HepG2 (cell line): ENCODE measurements around the gene CADM3. TPM values are rescaled to one million over a fixed set of nuclear protein-coding genes. Genes with fewer than 3 reads are reported as not detected.

Experiments used
- ATAC-seq: fragments of 200-7000 bp; cut with Tn5 transposase; 3 replicates; pipeline ENCODE4 v1.9.1; 2020; ENCODE audit warnings: mild to moderate bottlenecking, moderate library complexity
- BruUV-seq: library from RNA; stranded (reverse); fragments of 400-500 nt; replicated peaks from 2 replicates; lab custom pipeline; 2021; lab: Mats Ljungman, UMichigan
- CTCF ChIA-PET: fragments of 300-600 bp; formaldehyde crosslinking; extraction: SDS; loops from one replicate; lab custom pipeline; 2021; ENCODE audit warnings: low total read pairs, inconsistent platforms, low intra/inter-chr PET ratio; lab: Yijun Ruan, JAX
- POLR2A ChIA-PET: fragments of 350-600 bp; sonication (Branson Sonifier 250); formaldehyde crosslinking; loops from one replicate; lab custom pipeline; 2020; ENCODE audit warnings: antibody characterized with exemption, inconsistent platforms; lab: Yijun Ruan, JAX
- DNase-seq: peaks from one replicate; pipeline ENCODE4 v3.0.0-alpha.2; 2015; ENCODE audit warnings: low spot score
- FAIRE-seq: peaks from 3 replicates; lab custom pipeline; 2011; peaks lifted over from hg19 to GRCh38; lab: Jason Lieb, UNC
- H2AFZ ChIP-seq: one replicate; pipeline ENCODE4 v1.6.1; 2011; ENCODE audit warnings: low read length, inconsistent platforms
- H3K27ac ChIP-seq: fragments of 300-600 bp; 3 replicates; pipeline ENCODE4 v1.8.0; 2011; ENCODE audit warnings: mixed run types, mild to moderate bottlenecking, mixed read lengths, low read length, inconsistent platforms; ENCODE audit not compliant: insufficient read depth; ENCODE audit errors: extremely low read length
- H3K27me3 ChIP-seq, 2 experiments: fragments of 200-600 bp in 1 of 2; 2 replicates in 1 of 2; 3 replicates in 1 of 2; pipeline versions ENCODE4 v1.6.0 to v1.8.0; 2011; ENCODE audit warnings: low read length in 2 of 2, mild to moderate bottlenecking in 2 of 2, moderate library complexity in 2 of 2, inconsistent platforms in 1 of 2; ENCODE audit not compliant: insufficient read depth in 2 of 2, control insufficient read depth in 1 of 2
- H3K36me3 ChIP-seq, 2 experiments: fragments of 200-600 bp in 1 of 2; replicated peaks in 1 of 2; 2 replicates in 1 of 2; 3 replicates in 1 of 2; pipeline versions ENCODE4 v1.5.1 to v1.8.0; 2011; ENCODE audit warnings: low read length in 2 of 2, inconsistent platforms in 1 of 2; ENCODE audit not compliant: insufficient read depth in 2 of 2, control insufficient read depth in 1 of 2
- H3K4me1 ChIP-seq: 2 replicates; pipeline ENCODE4 v1.5.1; 2012; ENCODE audit warnings: low read length, inconsistent platforms; ENCODE audit not compliant: insufficient read depth
- H3K4me2 ChIP-seq: 2 replicates; pipeline ENCODE4 v1.6.0; 2011; ENCODE audit warnings: low read depth, low read length, inconsistent platforms
- H3K4me3 ChIP-seq, 3 experiments: fragments of 200-600 bp in 1 of 3; sonication (generic), shearing (Covaris generic) in 1 of 3; replicated peaks in 1 of 3; 2 replicates each; pipeline ENCODE4 v1.5.1; 2011 to 2016; ENCODE audit warnings: low read length in 3 of 3, inconsistent platforms in 2 of 3, low read depth in 2 of 3, mild to moderate bottlenecking in 2 of 3, control low read depth in 1 of 3, mixed read lengths in 1 of 3; ENCODE audit not compliant: insufficient read depth in 1 of 3
- H3K79me2 ChIP-seq: one replicate; pipeline ENCODE4 v1.6.1; 2011; ENCODE audit warnings: low read length, inconsistent platforms; ENCODE audit not compliant: insufficient read depth
- H3K9ac ChIP-seq: 2 replicates; pipeline ENCODE4 v1.6.0; 2011; ENCODE audit warnings: mild to moderate bottlenecking, low read depth, low read length, inconsistent platforms; ENCODE audit not compliant: insufficient read depth
- H3K9me3 ChIP-seq: 2 replicates; pipeline ENCODE4 v1.5.1; 2012; ENCODE audit warnings: mild to moderate bottlenecking, low read length
- H4K20me1 ChIP-seq: 2 replicates; pipeline ENCODE4 v1.6.0; 2011; ENCODE audit warnings: inconsistent platforms, mild to moderate bottlenecking, low read length, moderate library complexity; ENCODE audit not compliant: insufficient read depth
- ARNT2 ChIP-seq: sonication (generic); formaldehyde crosslinking; IDR thresholded peaks from 2 replicates; pipeline ENCODE4 v1.8.0; 2022; ENCODE audit warnings: mild to moderate bottlenecking, low read depth, missing genetic modification reagents, moderate library complexity
- BHLHE40 ChIP-seq: IDR thresholded peaks from 2 replicates; pipeline ENCODE4 v1.6.1; 2011; ENCODE audit warnings: low read length, improper control_type of control experiment
- FOXP4 ChIP-seq: sonication (generic); formaldehyde crosslinking; IDR thresholded peaks from 2 replicates; pipeline ENCODE4 v1.4.0; 2020; ENCODE audit warnings: missing genetic modification reagents
- GATA4 ChIP-seq: sonication (generic); IDR thresholded peaks from 2 replicates; pipeline ENCODE4 v1.6.1; 2016; ENCODE audit warnings: antibody characterized with exemption, low read depth, borderline replicate concordance
- PRPF4 ChIP-seq: fragments of 200-400 bp; formaldehyde crosslinking; IDR thresholded peaks from 2 replicates; pipeline ENCODE4 v1.6.1; 2016; ENCODE audit warnings: low read length, low read depth; ENCODE audit not compliant: poor library complexity, severe bottlenecking
- XBP1 ChIP-seq: sonication (generic); formaldehyde crosslinking; IDR thresholded peaks from 2 replicates; pipeline ENCODE4 v1.5.0; 2020; ENCODE audit warnings: missing genetic modification reagents
- ZEB1 ChIP-seq: IDR thresholded peaks from 2 replicates; pipeline ENCODE4 v1.6.1; 2012; ENCODE audit warnings: mild to moderate bottlenecking, low read depth, inconsistent platforms; ENCODE audit not compliant: insufficient replicate concordance
- ZNF264 ChIP-seq: sonication (generic); formaldehyde crosslinking; IDR thresholded peaks from 2 replicates; pipeline ENCODE4 v1.4.0; 2020; ENCODE audit warnings: missing genetic modification reagents
- ZNF275 ChIP-seq: sonication (generic); formaldehyde crosslinking; IDR thresholded peaks from 2 replicates; pipeline ENCODE4 v1.8.0; 2022; ENCODE audit warnings: missing genetic modification reagents, mild to moderate bottlenecking, inconsistent platforms, borderline replicate concordance
- ZNF598 ChIP-seq: sonication (generic); formaldehyde crosslinking; IDR thresholded peaks from 2 replicates; pipeline ENCODE4 v1.5.1; 2020; ENCODE audit warnings: mild to moderate bottlenecking, missing genetic modification reagents, borderline replicate concordance
- ZNF639 ChIP-seq: conservative IDR thresholded peaks from 2 replicates; pipeline ENCODE4 v1.6.1; 2018; ENCODE audit warnings: missing genetic modification reagents
- ZNF776 ChIP-seq: sonication (generic); formaldehyde crosslinking; IDR thresholded peaks from 2 replicates; pipeline ENCODE4 v1.4.0; 2020; ENCODE audit warnings: mild to moderate bottlenecking, missing genetic modification reagents
- ZUFSP ChIP-seq: sonication (generic); formaldehyde crosslinking; IDR thresholded peaks from 2 replicates; pipeline ENCODE4 v1.9.0; 2021; ENCODE audit warnings: missing genetic modification reagents, mild to moderate bottlenecking, borderline replicate concordance
- ZZZ3 ChIP-seq: sonication (generic); formaldehyde crosslinking; IDR thresholded peaks from 2 replicates; pipeline ENCODE4 v1.4.0; 2020; ENCODE audit warnings: missing genetic modification reagents, mild to moderate bottlenecking, borderline replicate concordance
- WGBS: methylation state at CpG from one replicate; pipeline ENCODE4 v1.1.6; 2017; ENCODE audit warnings: low lambda C conversion rate; 5-methylcytosine and 5-hydroxymethylcytosine counted together
- in situ Hi-C: cut with HindIII; loops from 2 replicates; pipeline ENCODE4 v1.10.0; 2017; ENCODE audit warnings: low pct_unique_long_range_greater_than_20kb; ENCODE audit not compliant: extremely low pct_ligation_motif_present
- intact Hi-C: fragments of 100-400 bp; cut with micrococcal nuclease; formaldehyde crosslinking; loops from one replicate; pipeline ENCODE4 v1.10.0; 2022; ENCODE audit not compliant: unreplicated experiment
- polyA plus RNA-seq, 8 experiments: library from polyadenylated mRNA; depleted of rRNA in 3 of 8; stranded (reverse) in 7 of 8; unstranded in 1 of 8; fragments of >200 nt; fragmentation: Illumina TruSeq in 4 of 8; extraction: Trizol in 4 of 8; gene quantifications; 2 replicates each; pipeline versions ENCODE4 v1.2.1 to v1.2.3, GENCODE V29; 2011 to 2016; ENCODE audit warnings: low read depth in 4 of 8, missing spikeins in 1 of 8, mixed read lengths in 1 of 8; ENCODE audit not compliant: insufficient read depth in 1 of 8
- total RNA-seq, 5 experiments: library from RNA; depleted of rRNA; stranded (reverse); fragments of >200 nt; fragmentation: Illumina TruSeq; extraction: Trizol; gene quantifications; 2 replicates each; pipeline ENCODE4 v1.2.3, GENCODE V29; 2016; ENCODE audit warnings: low read depth in 1 of 5

The CADM3 gene
- total and polyA plus RNA-seq, 2 of the 13 experiments (the other 11 are each of a cell fraction or from before 2014, with no cell fraction given): not detected

- no peaks in the 10 kb centered on the region for H3K79me2 ChIP-seq
- POLR2A ChIA-PET: no interaction called here
- ATAC-seq (no peak), DNase-seq (no peak)
- H4K20me1 ChIP-seq: no peaks in the 10 kb centered on the region
- no peaks in the 10 kb centered on the region for H3K9me3 ChIP-seq
- no peaks in the 10 kb centered on the region for H3K4me1 ChIP-seq
- H3K4me2 ChIP-seq: no peak overlapping the region
- 0% methylated on average over 4 of the region's 4 CpGs for whole genome bisulfite sequencing
- TF ChIP-seq XBP1 (no peak), ZZZ3 (CRISPR knock-in tag) (no peak), ZNF776 (no peak), ARNT2 (CRISPR knock-in tag) (no peak), FOXP4 (CRISPR knock-in tag) (no peak), ZUFSP (no peak), ZNF598 (CRISPR knock-in tag) (no peak), PRPF4 (no peak), ZEB1 (no peak), ZNF639 (CRISPR knock-in tag) (no peak), ZNF275 (CRISPR knock-in tag) (no peak), GATA4 (no peak), BHLHE40 (no peak), ZNF264 (CRISPR knock-in tag) (no peak)
- TF ChIP-seq, all 625 proteins: peak for 0
- no peak overlapping the region for H3K4me3 ChIP-seq
- H3K36me3 ChIP-seq: no peaks in the 10 kb centered on the region
- FAIRE-seq: no peak
- CTCF ChIA-PET: no interaction called here
- H3K27ac ChIP-seq: no peak overlapping the region
- intact Hi-C loops: no loop called here
- H3K27me3 ChIP-seq: peaks cover 2 to 16% of the 10 kb centered on the region in 2 experiments; a peak in 3 of 5 replicates
- H2AFZ ChIP-seq: no peak overlapping the region
- in situ Hi-C loops: no loop called here
- BruUV-seq: no TSS peak
- H3K9ac ChIP-seq: no peak overlapping the region
Measured at GRCh38 chr1:159168043-159168442, 3.4 kb upstream of the CADM3 start.
